Activated T-cell treated with anti-CD3 and anti-CD28 coated beads for 24 hours (primary cell): ENCODE data around the gene FAM149B1.

Source experiments
- DNase-seq: peaks from one replicate; pipeline ENCODE4 v3.0.0-alpha.2; 2020; ENCODE audit warnings: low read depth

FAM149B1 gene

DNA sequence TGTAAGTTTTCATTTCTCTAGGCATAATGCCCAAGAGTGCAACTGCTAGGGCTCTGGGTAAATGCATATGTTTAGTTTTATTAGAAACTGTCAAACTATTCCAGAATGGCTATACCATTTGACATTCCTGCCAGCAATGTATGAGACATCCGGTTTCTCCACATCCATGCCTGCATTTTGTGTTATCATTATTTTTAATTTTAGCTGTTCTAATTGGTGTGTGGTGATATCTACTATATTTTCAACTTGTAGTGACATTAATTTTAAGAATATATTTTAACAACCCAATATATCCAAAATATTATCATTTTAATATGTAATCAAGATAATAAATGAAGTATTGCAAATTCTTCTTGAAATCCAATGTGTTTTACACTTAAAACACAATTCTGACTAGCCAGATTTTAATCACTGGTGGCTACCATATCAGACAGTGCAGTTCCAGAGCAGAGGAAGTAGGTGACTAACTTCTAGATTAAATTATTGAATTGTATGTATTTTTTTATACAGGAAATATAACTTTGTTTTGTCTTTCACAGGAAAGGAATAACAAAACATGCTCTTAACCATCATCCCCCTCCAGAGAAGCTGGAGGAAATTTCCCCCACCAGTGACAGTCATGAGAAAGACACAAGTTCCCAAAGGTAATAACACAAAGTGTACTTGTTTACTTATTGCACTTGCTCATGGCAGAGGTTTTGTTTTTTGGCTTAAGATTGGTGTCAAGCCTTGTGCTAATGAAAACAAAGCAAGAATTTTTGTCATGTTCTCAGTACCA lies 6.4 kb downstream of the FAM149B1 start:
- no peak for DNase-seq

DNA sequence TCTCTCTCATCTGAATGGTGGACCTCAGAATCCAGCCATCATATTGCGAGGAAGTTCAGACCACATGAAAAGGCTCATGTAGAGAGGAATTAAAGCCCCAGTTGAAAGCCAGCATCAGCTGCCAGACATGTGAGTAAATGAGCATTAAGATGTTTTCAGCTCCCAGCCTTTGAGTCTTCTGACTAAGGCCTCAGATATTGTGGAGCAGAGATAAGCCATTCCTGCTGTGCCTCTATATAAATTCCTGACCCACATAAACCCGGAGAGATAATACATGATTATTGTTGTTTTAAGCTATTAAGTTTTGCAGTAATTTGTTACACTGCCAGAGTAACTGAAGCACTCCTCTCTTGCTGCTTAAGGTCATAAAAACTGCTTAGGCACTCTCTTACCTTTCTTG lies 14.6 kb downstream of the FAM149B1 start:
- DNase-seq, result no peak

DNA sequence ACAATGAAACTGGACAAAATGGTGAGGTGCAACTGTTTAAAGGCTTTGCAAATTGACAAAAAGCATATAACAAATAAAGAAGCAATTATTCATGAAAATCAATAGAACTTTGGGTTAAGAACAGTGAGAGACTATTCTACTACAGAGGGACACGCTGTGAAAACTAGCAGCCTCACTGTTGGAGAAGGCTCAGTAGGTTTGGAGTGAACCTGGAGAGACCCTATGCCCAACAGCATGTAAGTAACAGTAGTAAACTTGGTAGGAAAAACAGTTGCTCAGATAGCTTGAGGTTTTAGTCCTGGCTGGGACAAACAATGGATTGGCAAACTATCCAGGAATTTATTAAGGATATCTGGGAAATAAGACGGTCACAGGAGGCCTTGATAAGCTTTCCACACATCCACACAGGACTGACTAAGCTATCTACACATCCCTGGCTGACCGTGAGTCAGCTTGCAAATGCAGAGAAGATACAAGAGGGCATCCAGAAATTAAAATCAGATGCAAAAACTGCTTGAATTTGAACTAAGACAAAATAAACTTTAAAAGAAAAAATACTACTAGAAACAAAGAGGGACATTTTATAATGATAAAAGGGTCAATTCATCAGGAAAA lies 15.9 kb downstream of the FAM149B1 start:
- no peak for DNase-seq

DNA sequence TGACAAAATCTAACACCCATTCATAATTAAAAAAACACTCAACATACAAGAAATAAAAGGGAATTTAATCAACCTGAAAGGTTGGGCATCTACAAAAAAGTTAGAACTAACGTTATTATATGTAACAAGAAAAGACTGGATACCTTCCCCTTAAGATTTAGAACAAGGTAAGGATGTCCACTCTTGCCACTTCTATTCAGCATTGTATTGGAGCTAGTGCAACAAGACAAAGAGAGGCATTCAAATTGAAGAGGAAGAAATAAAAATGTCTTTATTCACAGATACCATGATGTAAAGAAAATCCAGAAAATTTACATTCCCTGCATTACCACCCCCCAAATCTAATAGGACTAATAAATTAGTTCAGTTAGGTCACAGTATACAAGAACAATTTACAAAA lies 18.3 kb downstream of the FAM149B1 start:
- no peak for DNase-seq

DNA sequence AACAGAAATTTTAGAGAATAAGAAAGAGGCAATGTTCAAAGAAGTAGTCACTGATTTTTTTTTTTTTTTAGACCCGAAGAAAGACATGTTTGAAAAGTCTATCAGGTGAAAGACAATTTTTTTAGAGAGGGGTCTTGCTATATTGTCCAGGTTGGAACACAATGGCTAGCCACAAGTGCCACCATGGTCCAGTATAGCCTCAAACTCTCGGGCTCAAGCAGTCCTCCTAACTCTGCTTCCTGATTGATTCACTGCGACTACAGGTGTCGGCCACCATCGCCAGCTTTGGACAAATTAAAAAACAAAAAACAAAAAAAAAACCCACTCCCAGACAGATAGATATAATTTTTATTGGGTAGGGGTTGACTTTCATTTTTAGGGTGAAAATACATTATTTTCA lies 22.3 kb downstream of the FAM149B1 start:
- DNase-seq, result no peak

DNA sequence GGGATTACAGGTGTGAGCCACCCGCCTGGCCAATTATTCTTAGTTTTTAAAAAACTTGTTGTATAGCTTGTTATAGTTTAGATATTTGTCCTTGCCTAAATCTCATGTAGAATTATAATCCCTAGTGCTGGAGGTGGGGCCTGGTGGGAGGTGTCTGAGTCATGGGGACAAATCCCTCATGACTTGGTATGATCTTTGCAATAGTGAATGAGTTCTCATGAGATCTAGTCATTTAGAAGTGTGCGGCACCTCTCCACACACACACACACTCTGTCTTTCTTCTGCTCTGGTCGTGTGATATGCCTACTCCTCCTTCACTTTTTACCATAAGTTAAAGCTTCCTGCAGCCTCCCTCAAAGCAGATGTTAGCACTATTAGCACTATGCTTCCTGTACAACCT lies 37.2 kb downstream of the FAM149B1 start:
- no peak for DNase-seq

DNA sequence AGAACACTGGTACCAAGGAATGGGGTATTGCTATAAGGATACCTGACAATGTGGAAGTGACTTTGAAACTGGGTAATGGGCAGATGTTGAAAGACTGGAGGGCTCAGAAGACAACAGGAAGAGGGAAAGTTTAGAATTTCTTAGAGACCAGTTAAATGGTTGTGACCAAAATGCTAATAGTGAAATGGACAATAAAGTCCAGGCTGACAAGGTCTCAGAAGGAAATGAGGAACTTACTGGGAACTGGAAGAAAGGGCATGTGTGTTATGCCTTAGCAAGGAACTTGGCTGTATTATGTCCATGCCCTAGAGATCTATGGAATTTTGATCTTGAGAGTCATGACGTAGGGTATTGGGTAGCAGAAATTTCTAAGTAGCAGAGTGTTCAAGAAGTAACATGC lies 38.0 kb downstream of the FAM149B1 start:
- no peak for DNase-seq

DNA sequence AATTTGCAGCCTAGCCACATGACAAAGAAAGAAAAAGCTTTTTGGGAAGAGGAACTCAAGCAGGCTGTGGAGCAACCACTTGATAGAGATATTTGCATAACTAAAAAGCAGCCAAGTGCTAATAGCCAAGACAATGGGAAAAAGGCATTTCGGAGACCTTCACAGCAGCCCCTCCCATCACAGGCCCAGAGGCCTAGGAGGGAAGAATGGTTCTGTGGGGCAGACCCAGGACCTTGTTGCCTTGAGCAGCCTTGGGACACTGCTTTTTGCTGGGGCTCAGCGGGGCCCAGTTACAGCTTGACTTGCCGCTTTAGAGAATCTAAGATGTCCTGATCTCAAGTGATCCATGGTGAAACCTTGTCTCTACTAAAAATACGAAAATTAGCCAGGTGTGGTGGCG lies 38.5 kb downstream of the FAM149B1 start:
- DNase-seq, result no peak

DNA sequence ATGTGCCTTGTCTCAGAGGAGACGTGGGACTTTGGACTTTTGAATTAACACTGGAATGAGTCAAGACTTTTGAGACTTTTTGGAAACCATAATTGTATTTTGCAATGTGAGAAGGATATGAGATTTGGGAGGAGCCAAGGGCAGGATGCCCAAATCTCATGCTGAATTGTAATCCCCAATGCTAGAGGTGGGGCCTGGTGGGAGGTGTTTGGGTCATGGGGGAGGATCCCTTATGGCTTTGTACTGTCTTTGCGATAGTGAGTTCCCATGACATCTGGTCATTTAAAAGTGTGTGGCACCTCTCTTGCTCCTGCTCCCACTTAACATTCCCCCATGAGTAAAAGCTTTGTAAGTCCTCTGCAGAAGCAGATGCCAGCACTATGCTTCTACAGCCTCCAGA lies 40.0 kb downstream of the FAM149B1 start:
- DNase-seq, result no peak

DNA sequence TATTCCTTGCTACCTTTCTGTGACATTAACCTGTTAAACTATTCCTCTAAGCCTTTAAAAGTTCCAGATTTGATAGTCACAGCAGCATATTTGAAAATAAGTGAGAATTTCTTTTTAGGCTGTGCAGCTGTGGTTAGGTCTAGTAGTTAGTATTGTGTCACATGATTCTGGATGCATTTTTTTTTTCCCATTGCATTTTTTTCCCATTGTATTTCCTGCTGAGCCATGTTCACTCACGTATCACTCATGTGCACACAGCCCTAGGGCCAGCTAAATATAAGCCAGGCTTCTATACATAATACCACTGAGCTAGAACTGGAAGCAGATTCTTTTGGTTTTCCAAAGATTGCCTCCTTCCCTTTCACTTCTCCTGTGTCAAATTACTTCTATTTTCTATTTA lies 41.8 kb downstream of the FAM149B1 start:
- no peak for DNase-seq

DNA sequence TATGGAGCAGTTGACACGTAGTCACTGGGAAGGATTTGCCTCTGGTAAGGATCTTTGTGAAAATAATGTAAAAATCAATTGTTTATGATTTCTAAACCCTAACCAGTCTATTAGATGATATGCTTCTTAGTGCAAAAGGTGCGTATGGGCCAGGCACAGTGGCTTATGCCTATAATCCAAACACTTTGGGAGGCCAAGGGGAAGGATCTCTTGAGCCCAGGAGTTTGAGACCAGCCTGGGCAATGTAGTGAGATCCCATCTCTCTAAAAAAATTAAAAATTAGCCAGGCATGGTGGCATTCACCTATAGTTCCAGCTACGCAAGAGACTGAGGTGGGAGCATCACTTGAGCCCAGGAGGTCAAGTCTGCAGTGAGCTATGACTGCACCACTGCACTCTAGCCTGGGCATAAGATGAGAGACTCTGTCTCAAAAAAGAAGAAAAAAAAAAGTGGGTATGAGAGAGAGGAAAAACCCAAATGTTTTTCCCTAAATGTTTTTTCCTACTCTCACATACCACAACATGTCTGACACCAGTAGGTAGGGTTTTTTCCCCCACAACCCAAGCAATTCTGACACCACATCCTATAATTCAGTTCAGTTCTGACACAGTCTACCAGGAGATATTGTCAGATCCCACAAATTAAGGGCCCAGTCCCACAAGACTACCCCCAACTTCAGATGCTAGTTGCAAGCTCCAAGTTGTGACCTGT lies 42.6 kb downstream of the FAM149B1 start:
- no peak for DNase-seq

DNA sequence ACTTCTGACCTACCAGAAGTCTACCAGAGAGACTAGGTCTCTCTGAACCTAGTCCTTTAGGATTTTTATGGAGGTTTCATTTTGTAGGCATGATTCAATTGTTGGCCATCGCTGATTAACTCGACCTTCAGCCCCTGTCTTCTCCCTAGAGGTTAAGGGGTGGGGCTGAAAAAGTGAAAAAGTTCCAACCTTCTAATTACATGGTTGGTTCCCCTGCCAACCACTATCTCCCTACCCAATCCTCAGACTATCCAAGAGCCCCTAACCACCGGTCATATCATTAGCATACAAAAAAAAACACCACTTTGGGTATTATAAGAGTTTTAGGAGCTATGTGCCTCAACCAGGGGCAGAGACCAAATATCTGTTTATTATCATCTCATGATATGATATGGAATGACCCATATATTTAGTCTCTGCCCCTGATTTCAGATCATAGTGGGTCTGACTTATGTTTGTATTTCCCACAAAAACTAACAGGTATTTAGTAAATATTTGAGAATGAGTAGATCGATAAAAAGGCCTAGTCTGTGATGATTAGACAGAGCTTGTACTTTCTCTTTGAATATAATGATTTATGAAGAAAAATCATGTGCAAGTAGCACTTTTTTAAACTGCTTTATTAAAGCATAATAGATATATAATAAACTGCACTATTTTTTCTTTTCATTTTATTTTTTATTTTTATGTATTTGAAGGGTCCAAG lies 43.3 kb downstream of the FAM149B1 start:
- DNase-seq, result no peak

DNA sequence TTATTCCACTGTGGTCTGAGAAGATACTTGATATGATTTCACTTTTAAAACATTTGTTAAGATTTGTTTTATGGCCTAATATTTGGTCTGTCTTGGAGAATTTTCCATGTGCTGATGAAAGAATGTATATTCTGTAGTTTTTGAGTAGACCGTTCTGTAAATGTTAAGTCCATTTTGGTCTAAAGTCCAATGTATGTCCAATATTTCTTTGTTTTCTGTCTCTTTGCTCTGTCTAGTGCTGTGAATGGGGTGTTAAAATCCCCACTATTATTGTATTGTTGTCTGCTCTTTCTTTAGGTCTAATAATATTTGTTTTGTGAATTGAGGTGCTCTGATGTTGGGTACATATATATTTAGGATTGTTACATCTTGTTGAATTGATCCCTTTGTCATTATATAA lies 47.8 kb downstream of the FAM149B1 start:
- DNase-seq, result no peak

DNA sequence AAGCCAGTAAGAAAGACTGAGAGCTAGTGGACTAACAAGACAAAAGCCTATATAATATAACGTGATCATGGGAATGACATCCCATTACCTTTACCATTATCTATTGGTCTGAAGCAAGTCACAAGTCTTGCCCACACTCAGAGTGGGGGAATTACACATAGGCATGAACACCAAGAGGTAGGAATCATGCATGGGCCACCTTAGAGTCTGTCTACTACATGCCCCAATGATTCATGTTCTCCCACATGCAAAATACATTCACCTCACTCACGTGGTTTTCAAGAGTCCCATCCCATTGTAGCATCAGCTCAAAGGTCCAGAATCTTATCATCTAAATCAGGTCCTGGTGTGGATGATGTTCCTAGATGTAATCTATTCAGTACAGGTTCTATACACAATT lies 49.7 kb downstream of the FAM149B1 start:
- no peak for DNase-seq

DNA sequence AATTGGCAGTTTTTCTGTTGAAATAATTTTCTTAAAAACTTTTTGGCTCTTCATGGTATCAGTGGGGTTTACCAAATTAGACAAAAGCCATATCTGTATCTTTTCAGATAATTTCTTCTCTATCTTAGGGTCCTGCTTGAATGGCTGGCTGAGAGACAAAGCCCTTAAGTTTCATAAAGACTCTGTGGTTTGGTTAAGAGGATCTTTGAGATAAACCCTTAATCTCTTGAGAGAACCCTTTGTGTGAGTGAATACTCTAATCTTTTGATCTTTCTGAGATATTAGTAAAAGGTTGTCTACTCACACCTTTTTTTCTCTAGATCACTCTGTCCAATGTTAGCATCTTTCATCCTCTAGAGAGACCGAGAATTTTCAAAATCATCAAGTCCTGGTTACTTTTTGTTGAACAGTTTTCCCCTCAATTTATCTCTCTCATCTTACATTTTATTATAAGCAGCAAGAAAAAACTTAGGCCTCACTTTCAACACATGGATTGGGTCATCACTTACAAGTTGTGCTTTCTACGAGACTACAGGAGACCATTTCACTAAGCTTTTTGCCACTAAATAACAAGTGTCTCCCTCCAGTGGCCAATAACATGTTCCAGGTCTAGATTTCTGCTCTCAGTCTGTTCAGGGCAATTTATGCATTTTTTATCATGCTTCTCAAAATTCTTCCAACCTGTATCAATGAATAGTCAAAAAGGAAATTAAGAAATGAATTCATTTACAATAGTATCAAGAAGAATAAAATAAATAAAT lies 50.7 kb downstream of the FAM149B1 start:
- DNase-seq, result no peak

DNA sequence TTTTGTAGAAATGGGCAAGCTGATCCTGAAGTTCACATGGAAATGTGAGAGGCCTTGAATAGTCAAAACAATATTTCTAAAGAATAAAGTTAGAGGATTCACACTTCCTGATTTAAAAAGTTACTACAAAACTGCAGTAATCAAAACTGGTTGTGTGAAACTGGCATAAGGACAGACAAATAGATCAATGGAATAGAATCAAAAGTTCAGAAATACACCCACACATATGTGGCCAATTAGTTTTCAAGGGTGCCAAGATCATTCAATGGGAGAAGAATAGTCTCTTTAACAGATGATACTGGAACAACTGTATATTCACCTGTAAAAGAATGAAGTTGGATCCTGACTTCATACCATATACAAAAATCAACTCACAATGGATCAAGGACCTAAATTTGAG lies 51.5 kb downstream of the FAM149B1 start:
- DNase-seq, result no peak

DNA sequence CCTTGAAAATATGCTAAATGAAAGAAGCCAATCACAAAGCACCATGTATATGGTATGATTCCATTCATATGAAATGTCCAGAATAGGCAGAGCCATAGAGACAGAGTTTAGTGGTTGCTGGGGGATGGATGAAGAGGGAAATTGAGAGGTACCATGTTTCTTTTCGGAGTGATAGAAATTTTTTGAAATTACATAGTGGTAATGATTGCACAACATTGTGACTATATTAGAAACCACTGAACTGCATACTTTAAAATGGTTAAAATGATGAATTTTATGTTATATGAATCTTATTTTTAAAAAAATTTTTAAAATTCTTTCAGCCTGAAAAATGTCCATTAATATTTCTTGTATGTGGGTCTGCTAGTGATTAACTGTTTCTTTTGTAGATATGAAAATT lies 53.1 kb downstream of the FAM149B1 start:
- DNase-seq, result no peak

DNA sequence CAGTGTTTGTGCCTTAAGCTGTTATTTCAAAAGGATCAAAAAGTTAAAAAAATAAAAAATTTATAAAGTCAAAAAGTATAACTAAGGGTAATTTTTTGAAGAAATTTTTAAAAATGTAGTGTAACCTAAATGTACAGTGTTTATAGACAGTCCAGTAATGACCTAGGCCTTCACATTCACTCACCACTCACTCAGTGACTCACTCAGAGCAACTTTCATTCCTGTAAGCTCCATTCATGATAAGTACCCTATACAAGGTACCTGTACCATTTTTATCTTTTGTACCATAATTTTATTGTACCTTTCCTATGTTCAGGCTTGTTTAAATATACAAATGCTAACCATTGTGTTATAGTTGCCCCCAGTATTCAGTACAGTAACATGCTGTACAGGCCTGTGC lies 57.6 kb downstream of the FAM149B1 start:
- no peak for DNase-seq

DNA sequence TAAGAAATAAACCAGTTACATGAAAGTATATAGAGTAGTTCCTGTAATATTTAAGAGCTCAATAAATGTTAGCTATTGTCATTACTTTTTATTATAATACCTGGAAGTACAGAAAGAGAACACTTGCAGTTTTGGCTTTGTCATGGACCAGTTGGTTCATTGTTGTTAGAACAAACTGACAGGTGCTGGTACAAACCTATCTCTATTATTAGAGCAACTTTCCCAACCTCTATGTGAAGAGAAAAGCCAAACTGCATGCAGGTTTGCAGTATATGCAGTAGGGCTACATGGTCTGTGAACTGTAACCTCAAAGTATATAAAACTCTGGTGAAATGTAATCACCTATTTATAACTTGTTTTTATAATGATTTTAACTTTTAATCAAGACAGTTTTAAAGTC lies 58.7 kb downstream of the FAM149B1 start:
- DNase-seq, result no peak

DNA sequence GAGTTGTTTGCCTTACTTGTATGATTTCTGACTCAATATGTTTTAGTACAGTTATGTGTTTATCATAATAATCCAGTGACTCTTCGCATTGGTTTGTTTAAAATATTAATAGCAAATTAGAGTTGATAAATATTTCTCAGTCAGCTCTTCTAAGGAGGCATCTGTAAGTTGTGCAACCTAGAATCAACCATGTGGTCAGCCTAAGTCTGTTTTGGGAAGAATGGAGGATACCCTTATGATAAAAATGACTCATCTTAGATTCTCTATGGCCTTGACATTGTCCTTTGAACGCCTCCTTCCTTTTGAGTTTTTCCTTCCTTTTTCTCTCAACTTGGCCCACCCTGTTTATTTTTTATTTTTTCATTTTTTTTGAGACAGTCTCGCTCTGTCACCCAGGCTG lies 60.3 kb downstream of the FAM149B1 start:
- DNase-seq, result no peak

DNA sequence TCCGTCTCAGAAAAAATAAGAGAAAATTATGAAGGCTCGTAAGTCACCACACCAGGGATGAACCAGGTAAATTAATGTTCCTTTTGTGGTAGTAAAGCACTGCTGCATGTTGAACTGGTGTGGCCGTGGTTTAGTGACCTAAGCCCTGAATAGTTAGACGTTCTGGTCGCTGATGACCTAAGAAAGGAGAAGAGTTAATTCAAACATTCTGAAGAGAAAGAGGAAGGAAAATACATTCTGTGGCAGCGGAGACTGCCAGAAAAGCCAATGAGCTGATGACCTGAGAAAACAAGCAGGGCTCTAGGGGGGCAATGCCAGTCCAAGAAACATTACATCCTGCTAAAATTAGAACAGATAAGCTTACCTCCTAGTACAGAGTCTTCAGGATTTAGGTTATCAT lies 61.6 kb downstream of the FAM149B1 start:
- DNase-seq, result no peak

DNA sequence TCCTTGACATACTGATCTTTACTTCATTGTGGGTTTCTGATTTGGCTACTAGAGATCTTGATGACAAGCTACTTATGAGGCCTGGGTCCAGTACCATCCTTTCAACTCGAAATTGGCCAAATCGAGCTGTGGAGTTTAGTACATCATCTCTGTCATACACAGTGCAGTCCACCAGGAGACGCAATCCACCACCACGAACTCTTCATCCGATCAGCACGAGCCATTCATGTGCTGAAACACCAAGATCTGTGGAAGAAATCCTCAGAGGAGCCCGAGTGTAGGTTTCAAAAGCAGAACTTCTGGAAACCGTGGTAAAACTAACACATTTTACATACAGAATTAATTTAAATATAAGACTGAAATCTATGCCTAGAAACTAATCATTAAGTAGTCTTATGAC lies 65.0 kb downstream of the FAM149B1 start:
- DNase-seq, result no peak
